ENCODE data around the gene FRMD1. TPM values are rescaled to one million over a fixed set of nuclear protein-coding genes. Genes with fewer than 3 reads are reported as not detected.

The FRMD1 gene
- total RNA-seq, 3 donors from 2014 or later: 0.29 to 0.96 (median 0.66) TPM

DNA sequence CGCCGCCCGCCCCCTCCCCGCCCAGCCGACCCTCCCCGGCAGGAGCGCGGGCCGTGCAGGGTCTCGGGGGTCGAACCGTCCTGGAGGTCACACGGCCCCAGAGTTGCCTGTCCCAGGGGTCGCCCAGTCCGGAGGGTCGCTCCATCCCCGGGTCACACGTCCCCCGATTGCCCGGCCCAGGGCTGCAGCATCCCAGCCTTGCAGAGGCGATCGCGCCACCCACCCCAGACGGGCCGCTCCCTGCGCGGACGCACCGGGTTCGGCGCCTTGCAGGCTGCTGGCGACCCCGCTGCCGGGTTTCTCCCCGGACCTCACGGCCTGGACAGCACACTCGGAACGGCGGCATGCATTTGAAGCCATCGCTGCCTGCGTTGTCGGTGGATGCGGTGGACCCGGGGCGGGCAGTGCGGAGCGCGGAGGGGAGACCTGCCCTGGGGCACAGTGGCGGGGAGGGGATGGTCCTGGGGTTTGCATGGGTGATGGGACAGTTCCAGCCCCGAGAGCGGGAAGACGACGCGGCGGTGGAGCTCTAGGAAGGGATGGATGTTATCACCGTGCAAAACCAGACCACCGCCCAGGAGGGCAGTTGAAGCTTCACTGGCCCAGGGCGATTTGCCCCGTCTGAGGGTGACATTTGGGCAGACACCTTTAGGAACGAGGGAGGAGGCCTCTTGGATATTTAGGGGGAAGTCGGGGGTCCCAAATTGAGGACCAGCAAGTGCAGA lies 22.7 kb upstream of the FRMD1 start:
- Histone ChIP-seq H3K9me3 (no peaks in the 10 kb centered on the region), H3K27me3 (peaks cover 5 to 32% of the 10 kb centered on the region in 2 donors), H3K36me3 (no peaks in the 10 kb centered on the region), H3K4me3 (peak overlapping the region in 2 of 3 donors; percentile 21 to 58), H3K27ac (no peak overlapping the region), H3K4me1 (peaks cover 0 to 7% of the 10 kb centered on the region in 2 donors)
- no peak for TF ChIP-seq POLR2AphosphoS5 (IDR thresholded peaks at IDR 0.05)
- no peak for TF ChIP-seq POLR2A (IDR thresholded peaks at IDR 0.05)
- TF ChIP-seq, protein P1, sequence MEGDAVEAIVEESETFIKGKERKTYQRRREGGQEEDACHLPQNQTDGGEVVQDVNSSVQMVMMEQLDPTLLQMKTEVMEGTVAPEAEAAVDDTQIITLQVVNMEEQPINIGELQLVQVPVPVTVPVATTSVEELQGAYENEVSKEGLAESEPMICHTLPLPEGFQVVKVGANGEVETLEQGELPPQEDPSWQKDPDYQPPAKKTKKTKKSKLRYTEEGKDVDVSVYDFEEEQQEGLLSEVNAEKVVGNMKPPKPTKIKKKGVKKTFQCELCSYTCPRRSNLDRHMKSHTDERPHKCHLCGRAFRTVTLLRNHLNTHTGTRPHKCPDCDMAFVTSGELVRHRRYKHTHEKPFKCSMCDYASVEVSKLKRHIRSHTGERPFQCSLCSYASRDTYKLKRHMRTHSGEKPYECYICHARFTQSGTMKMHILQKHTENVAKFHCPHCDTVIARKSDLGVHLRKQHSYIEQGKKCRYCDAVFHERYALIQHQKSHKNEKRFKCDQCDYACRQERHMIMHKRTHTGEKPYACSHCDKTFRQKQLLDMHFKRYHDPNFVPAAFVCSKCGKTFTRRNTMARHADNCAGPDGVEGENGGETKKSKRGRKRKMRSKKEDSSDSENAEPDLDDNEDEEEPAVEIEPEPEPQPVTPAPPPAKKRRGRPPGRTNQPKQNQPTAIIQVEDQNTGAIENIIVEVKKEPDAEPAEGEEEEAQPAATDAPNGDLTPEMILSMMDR (IDR thresholded peaks at IDR 0.05): no peak
- no peak for DNase-seq (ENCODE audit: low spot score in 2 of 2)
- intact Hi-C loops (cut with DNase I; ENCODE audit: low total_unique reads): no loop called here

DNA sequence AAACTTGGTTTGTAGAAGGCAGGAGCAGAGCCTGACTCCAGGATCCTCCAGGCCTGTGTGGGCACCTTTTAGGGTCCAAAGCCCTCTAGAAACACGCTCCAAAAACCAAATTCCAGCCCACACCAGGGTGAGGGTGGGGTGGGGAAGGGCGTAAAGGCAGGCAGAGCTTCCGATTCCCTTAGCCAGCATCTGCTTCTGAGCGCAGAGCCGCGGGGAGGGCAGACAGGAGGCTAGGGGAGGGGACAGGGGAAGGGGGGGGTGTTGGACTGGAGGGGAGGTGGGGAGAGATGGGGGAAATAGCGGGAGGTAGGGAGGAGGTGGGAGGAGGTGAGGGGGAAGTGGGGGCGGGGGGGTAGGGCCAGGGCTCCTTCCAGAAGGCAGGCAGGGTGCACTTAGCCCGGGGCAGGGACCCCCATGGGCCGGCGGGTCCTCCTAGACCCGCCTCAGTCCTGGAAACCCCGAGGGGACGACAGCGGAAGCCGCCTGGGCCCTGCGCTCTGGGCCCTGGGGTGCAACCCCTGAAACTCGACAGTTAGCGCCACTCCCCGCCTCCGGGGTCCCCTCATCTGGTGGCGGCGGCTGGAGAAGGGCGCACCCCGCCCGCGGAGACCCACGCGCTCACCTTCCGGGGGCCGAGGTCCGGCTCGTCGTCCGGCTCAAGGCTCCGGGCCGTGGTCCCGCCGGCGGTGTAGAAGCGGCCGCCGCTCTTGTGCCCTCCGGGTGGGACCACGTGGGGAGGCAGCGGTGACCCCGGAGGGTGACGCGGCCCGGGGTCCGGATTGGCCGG lies 22.0 kb upstream of the FRMD1 start:
- intact Hi-C loops (cut with DNase I; ENCODE audit: low total_unique reads): no loop called here
- Histone ChIP-seq H3K27me3 (peaks cover 5 to 32% of the 10 kb centered on the region in 2 donors), H3K9me3 (no peaks in the 10 kb centered on the region), H3K27ac (no peak overlapping the region), H3K4me1 (peaks cover 0 to 7% of the 10 kb centered on the region in 2 donors), H3K36me3 (no peaks in the 10 kb centered on the region), H3K4me3 (peak overlapping the region in 2 of 3 donors; percentile 21 to 58)
- no peak for DNase-seq (ENCODE audit: low spot score in 2 of 2)
- TF ChIP-seq POLR2AphosphoS5 (IDR thresholded peaks at IDR 0.05) (no peak), POLR2A (IDR thresholded peaks at IDR 0.05) (no peak)
- TF ChIP-seq, protein P1 (IDR thresholded peaks at IDR 0.05): no peak

DNA sequence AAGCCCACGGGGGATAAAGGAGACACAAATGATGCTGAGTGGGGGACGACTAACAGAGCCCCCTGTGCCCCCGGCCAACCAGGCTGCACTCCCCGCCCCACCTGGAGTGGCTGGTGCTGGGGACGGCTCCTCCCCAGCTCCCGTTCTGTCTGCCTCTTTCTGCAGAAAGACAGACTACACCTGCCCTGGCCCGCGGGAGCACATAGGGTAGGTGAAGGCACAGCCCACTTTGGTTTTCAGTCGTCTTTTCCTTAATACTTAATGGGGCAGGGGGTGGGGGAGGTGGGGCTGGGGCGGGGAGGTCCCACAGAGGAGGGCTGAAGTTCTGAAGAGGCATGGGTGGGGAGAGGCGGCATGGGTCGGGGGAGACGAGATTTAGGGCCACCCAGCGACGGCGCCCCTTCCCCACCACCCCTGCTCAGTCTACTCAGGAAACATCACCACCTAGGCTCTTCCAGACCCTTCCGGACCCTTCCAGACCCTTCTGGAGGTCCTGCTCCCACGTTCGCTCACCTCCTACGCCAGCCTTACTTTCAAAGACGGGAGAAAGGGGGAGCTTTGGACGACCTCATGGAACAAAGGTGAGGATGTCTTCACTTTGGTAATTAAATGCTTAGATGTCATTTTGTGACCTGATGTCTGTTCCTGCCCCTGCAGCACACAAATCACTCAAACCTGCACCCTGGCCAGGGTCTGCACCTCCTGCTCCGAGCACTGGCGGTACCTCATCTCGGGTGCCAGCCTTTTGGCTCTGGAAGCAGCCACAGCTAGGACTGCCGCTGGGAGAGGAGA lies 21.2 kb upstream of the FRMD1 start:
- Histone ChIP-seq H3K36me3 (no peaks in the 10 kb centered on the region), H3K9me3 (no peaks in the 10 kb centered on the region), H3K27ac (no peak overlapping the region), H3K4me3 (no peak overlapping the region), H3K4me1 (peaks cover 0 to 7% of the 10 kb centered on the region in 2 donors), H3K27me3 (peaks cover 5 to 32% of the 10 kb centered on the region in 2 donors)
- TF ChIP-seq POLR2AphosphoS5 (IDR thresholded peaks at IDR 0.05) (no peak), POLR2A (IDR thresholded peaks at IDR 0.05) (no peak)
- TF ChIP-seq, protein P1 (IDR thresholded peaks at IDR 0.05): no peak
- intact Hi-C loops (cut with DNase I; ENCODE audit: low total_unique reads): no loop called here
- no peak for DNase-seq (ENCODE audit: low spot score in 2 of 2)

DNA sequence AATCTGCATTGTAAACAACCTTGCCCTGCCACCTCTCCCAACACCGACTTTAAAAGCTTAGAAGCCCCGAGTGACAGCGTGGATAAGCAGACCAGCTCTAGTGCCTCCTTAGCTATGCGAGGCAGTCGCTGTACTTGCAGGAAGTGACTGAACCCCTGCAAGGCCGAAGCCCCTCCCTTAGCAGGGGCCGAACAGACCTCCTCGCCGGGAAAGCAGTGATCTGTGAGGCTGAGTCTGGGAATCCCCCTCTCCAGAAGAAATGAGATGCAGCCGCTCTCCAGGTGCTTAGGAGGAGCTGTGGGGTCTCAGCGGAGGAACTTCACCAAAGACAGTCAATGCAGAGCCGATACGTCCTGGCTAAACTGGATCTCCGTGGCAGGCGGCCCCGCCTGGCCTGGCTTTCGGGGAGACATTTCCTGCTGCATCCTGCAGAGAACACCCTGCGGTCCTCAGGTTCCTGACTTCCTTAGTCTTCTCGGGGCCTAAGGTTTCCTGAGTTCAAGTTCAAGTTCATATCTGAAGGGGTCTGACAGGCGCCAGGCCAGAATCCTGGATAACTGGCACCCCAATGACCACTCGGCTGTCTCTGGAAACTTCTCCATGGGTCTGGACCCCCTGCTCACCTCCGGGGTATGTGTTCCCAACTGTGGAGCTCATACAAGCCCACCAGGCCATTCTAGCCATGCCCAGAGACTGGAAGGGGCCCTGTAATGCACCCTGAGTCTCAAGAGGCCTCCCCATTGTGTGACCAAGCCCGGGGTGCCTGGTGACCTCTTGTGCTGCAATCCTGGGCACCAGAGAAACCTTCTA lies 20.4 kb upstream of the FRMD1 start:
- TF ChIP-seq, protein P1 (IDR thresholded peaks at IDR 0.05): no peak
- TF ChIP-seq POLR2AphosphoS5 (IDR thresholded peaks at IDR 0.05) (no peak), POLR2A (IDR thresholded peaks at IDR 0.05) (no peak)
- no peak for DNase-seq (ENCODE audit: low spot score in 2 of 2)
- intact Hi-C loops (cut with DNase I; ENCODE audit: low total_unique reads): loop anchor here (1.0 kb wide), 1 partner anchor 11 kb away; no protein-coding TSS in a partner anchor

More for the DNA sequence above, 20.4 kb upstream of the FRMD1 start:
- H3K36me3 ChIP-seq: no peaks in the 10 kb centered on the region
- no peak overlapping the region for H3K27ac ChIP-seq
- peaks cover 5 to 32% of the 10 kb centered on the region in 2 donors for H3K27me3 ChIP-seq
- peaks cover 0 to 7% of the 10 kb centered on the region in 2 donors for H3K4me1 ChIP-seq
- no peak overlapping the region for H3K4me3 ChIP-seq
- no peaks in the 10 kb centered on the region for H3K9me3 ChIP-seq
